AG09319 (cell line): ENCODE measurements around the gene ANKMY1.

Experiments
- DNase-seq: peaks from one replicate; pipeline ENCODE4 v3.0.0-alpha.2; 2010; ENCODE audit warnings: low read depth; ENCODE audit errors: extremely low read depth
- CTCF ChIP-seq: IDR thresholded peaks from 2 replicates; pipeline ENCODE4 v1.5.1; 2011; ENCODE audit warnings: low read depth, mild to moderate bottlenecking, inconsistent platforms, low read length, moderate library complexity

The ANKMY1 gene

GRCh38 chr2:240440704-240441320 lies 117.0 kb downstream of the ANKMY1 start:
- DNase-seq, result no peak
- TF ChIP-seq CTCF, result no peak

- TF ChIP-seq CTCF, result no peak
- DNase-seq, result no peak
Observed at GRCh38 chr2:240440251-240440650, 117.5 kb downstream of the ANKMY1 start.

- TF ChIP-seq CTCF, result no peak
- no peak for DNase-seq
Observed at GRCh38 chr2:240439698-240440151, 118.1 kb downstream of the ANKMY1 start.

GRCh38 chr2:240438810-240439697 lies 118.7 kb downstream of the ANKMY1 start:
- no peak for TF ChIP-seq CTCF
- DNase-seq, result no peak

GRCh38 chr2:240437861-240438809 lies 119.7 kb downstream of the ANKMY1 start:
- TF ChIP-seq CTCF, result peak; percentile 97
- peak; percentile 24 for DNase-seq

GRCh38 chr2:240437551-240437860 lies 120.3 kb downstream of the ANKMY1 start:
- no peak for TF ChIP-seq CTCF
- no peak for DNase-seq
